Activated CD4-positive, alpha-beta T cell treated with anti-CD3 and anti-CD28 coated beads, Interleukin-2, amount 50 U/mL, for 48 hours (primary cell): ENCODE results near the gene NEMP2.

Source experiments
- DNase-seq, 2 experiments: peaks; one replicate each; pipeline ENCODE4 v3.0.0-alpha.2; 2020

The NEMP2 gene, protein sequence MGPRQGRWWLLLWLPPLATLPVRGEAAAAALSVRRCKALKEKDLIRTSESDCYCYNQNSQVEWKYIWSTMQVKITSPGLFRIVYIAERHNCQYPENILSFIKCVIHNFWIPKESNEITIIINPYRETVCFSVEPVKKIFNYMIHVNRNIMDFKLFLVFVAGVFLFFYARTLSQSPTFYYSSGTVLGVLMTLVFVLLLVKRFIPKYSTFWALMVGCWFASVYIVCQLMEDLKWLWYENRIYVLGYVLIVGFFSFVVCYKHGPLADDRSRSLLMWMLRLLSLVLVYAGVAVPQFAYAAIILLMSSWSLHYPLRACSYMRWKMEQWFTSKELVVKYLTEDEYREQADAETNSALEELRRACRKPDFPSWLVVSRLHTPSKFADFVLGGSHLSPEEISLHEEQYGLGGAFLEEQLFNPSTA

GRCh38 chr2:190534310-190535120 lies at the start of gene NEMP2:
Gene NEMP2, minus strand, starts transcription at chr2:190534722. Its CDS starts 67 bp downstream, at chr2:190534655.
- DNase-seq = peak; percentile 81 to 85

GRCh38 chr2:190583507-190584337 lies 49.2 kb upstream of the NEMP2 start:
- no peak for DNase-seq

DNA sequence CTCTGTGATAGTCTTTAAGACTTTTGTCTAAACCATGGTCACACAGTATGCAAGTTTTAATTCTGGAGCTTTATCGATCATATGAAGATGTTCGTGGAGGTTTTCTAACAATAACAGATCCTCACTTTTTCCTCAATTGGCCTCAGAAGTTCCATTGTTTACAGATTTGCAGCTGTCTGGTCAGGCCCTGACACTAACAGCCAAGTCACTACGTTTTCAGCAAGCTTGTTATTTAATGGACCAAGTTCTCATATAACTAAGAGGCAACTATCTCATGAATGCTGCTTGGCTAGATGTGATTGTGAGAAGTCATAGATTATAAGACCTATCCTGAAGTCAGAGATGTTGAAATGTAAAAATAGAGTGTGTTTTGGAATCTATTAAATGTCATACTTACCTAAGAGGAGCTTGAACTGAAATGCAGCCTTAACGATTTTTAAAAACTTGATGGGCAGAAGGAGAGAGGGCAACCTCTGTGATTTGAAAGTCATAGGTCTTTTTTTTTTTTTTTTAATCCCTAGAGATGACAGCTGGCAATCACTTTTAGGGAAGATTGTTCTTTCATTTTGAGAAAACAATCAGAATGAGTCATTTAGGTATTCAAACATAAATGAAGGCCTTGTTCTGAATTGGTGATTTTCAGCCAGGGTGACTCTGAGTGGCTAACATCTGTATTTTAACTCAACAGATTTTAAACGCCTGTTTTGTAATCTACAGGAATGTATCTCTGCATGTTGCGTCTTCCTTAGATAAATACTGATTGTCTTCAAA lies 48.4 kb upstream of the NEMP2 start:
- no peak for DNase-seq

- DNase-seq = no peak
These were observed 47.5 kb upstream of the NEMP2 start for GRCh38 chr2:190582019-190582418.

- no peak for DNase-seq
These were observed 45.7 kb upstream of the NEMP2 start for GRCh38 chr2:190579915-190580846.

GRCh38 chr2:190579058-190579410 lies 44.5 kb upstream of the NEMP2 start:
- DNase-seq = no peak

DNA sequence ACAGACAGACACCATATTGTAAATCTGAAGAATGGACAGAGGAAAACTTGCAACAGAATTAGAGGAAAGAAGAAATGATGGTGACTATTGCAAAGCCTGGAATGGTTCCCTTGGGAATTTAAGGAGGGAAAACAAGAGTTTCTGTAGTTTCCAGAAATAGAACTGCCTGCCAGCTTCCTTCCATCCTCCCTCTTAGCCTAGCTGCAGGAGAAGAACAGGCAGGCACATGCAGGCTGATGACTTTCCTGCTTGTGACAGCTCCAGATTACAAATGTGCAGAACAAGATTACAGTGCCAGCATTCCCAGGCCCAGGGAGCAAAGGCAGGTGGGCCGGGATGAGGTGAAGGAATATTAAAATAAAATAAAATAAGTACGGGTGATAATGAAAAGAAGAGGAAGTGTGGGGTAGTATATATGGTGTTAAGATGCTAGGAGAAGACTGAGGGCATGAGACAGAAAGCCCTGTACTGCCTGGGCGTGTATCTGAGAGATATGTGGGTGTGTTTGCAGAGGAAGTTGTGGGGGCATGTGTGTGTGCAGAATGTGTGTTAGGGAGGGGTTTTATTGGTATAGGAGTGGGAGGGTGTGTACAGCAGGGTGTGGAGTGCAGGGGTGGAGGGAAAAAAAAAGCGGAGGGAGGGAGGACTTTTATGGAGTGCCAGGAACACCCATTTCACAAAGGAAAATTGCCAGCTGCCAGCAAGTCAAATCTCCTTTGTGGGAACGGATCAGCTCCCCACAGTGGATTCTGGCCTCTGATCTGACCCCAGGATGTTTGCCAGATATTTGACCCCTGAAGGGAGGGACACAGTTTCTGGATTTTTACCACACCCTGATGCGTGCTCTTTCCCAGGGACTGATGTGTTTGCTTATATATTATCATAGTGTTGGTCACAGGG lies 43.9 kb upstream of the NEMP2 start:
- no peak for DNase-seq

DNA sequence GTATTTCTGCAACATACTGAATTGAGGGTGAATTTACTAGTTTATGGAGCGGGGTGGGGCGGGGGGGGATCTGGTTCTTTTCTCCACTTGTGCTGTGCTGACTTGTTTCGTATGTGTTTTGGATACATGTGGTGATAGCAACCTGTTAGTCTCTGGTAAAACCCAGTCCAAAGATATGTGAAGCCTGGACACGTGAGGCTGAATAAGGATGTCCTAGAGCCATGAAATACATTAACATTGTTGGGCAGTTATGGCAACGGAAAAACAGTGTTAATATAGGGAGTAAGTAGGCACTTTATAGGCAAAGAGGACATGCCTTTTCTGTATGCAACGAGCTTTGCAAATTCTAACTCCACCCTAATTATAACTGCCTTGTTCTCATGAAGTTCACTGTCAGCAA lies 42.1 kb upstream of the NEMP2 start:
- no peak for DNase-seq

DNA sequence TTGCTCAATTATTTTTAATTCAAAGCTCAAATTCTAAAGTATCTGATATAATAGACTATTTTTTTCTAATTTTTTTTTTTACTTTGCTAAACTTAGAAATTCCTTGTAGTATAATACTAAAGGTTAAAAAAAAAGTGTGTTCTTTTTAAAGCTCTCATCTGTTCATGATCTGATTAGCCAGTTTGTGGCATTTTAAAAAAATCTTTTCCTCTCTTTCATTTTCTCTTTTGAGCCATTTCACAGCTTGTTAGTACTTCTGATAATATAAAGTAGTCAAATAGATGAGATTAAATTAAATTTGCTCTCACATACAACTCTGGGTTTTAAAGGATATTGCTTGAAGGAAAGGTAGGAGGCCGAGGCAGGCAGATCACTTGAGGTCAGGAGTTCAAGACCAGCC lies 40.7 kb upstream of the NEMP2 start:
- DNase-seq = no peak

DNA sequence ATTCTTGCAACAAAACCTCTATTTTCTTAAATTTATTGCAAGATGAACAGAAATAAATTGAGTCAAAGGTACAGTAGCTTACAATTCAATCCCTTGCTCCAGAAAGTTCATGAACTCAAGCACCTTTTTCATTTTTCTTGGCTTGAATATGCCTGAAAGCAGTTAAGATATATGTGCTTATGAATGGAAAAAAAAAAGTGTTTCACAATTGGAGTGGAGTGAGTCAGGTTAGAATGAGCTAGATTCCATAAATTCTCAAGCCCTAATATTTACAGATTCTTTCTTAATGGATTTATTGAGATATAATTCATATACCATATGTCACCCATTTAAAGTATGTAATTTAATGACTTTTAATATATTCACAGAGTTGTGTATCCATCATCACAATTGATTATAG lies 39.6 kb upstream of the NEMP2 start:
- DNase-seq = no peak

DNA sequence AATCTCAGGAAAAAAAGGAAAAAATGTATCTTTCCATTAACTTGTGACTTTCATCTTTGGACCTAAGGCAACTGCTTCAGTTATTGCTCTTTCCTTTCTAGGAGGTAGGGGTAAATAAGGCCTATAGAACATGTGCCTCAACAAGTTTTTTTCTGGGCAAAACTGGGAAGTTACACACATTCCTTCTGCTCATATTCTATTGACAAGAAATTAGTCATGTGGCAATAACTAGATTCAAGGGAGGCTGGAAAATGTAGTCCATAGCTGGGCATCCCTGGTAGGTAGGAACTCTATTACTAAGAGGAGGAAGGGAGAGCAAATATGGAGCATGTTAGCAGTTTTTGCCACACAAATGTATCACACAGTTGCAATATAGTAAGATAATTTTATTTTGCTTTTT lies 37.7 kb upstream of the NEMP2 start:
- DNase-seq = no peak

- DNase-seq = no peak
These were observed 37.2 kb upstream of the NEMP2 start for GRCh38 chr2:190571686-190572085.

DNA sequence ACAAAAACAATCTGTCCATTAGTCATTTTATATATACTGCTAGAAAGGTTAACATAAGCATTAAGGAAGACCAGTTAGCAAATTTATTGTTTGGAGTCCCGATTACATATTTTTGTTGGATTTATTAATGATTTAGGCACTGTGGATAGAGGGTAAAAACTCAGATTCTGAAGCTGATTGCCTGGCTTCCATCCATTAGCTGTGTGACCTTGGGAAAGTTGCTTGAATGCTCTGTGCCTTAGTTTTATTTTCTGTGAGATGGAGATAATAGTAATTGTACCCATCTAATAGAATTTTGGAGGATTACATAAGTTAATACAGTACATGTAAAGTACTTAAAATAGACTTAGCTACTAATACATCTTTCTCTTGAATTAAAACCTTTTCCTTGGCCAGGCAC lies 36.3 kb upstream of the NEMP2 start:
- DNase-seq = no peak

DNA sequence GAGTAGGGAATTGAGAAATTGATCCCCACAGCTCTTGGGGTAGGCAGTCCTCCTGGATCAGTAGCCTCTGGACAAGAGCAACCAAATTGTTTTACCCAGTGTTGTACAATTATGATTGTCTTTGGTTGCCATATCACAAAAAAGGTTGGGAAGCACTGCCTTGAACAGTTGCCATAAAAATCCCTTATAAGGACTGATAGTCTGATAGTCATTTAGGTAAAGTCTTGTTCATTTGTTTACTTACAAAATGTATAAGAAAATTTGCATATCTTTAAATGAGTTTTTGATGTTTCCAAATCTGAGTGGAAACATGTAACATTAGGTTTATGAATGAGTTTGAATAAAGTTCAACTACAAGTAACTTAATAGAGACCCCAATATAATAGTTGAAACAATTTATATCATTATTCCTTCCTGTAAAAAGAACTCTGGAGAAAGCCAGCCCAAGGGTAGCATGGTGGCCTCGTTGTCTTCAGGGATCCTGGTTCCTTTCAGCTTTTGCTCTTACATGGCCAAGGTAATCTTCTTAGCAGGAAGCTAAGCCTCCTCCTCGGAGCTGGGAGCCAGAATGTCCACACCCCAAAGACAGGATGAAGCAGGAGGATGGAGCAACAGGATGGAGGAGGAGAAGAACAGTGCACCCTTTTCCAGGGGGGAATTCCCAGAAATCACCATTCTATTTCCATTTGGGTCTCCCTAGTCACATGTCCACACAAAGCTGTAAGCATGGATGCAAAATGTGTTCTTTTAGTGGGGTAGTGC lies 35.7 kb upstream of the NEMP2 start:
- no peak for DNase-seq

DNA sequence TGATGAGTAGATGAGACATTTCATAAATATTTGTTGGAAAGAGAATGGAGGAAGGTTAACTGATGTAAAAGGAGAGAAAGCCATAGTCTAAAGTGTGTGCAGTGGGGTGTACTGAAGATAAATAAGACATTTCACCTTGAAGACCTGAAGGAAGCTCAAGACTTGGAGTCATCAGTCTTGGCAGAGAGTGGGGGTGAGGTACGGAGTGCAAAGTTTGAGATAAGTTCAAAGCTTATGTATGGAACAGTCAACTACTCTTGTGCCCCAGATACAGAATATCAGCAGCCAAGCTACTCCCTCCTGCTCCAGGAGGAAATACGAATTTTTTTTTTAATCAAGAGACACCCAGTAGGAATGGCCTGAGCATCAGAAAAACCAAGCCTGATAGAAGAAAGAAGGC lies 30.3 kb upstream of the NEMP2 start:
- DNase-seq = no peak

- DNase-seq = no peak
These were observed 29.1 kb upstream of the NEMP2 start for GRCh38 chr2:190563646-190564045.

DNA sequence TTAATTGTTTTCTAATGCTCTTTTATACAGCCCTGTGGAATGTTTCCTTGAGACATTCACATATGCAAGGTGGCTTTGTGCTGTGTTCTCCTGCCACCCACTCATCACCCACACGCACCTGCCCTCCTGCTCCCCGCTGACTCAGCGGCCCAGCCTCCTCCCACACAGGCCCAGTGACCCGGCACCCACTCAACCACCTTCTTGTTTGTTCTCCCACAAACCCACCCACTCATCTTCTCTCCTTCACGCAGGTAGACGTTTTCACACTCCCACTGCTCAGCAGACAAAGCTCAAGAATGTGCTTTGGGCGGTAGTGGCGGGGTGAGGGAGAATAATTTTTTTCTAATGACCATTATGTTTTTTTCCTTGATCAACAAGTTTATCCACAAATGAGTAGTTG lies 28.6 kb upstream of the NEMP2 start:
- DNase-seq = peak; percentile 13 to 28

DNA sequence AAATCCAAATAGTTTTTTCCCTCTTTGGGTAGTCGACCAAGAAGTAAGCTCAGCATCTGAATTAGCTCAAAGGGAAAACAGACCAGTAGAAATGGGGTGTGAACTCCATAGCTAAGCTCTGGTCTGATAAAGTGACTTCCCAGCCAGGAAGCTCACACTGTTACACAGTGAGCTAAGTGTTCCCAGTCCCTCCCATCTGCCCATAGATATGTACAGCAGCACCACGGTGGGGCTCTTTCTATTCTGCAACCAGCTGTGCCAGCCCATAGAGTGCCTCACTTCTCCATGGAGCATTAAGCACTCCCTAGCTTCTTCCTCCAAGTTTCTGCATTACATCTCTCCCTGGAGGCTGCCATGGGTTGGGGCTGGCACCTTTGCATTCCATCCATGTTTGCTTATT lies 27.6 kb upstream of the NEMP2 start:
- no peak for DNase-seq

- DNase-seq = no peak
These were observed 26.6 kb upstream of the NEMP2 start for GRCh38 chr2:190561094-190561493.
